ENCODE results near the gene LDB2.

- TF ChIP-seq CTCF (conservative IDR thresholded peaks at IDR 0.05; ENCODE audit: low read length) (no peak), EZH2phosphoT487 (IDR thresholded peaks at IDR 0.05; ENCODE audit: borderline replicate concordance, low read depth, low read length) (no peak)
Observed at GRCh38 chr4:16676230-16676770, 222.1 kb downstream of the LDB2 start.
